Choroid plexus epithelial cell (primary cell): Measurements from ENCODE around the gene ADORA1.

ENCODE experiments used
- DNase-seq: peaks from one replicate; pipeline ENCODE4 v3.0.0-alpha.2; 2010; ENCODE audit warnings: low read depth
- H3K4me3 ChIP-seq: 2 replicates; pipeline ENCODE4 v1.5.1; 2011; ENCODE audit warnings: low read depth, mild to moderate bottlenecking, control low read depth, low read length, moderate library complexity
- TF ChIP-seq, protein P1 (sequence below): conservative IDR thresholded peaks from 2 replicates; pipeline ENCODE4 v1.5.1; 2011; ENCODE audit warnings: low read depth, mild to moderate bottlenecking, control low read depth, inconsistent platforms, low read length, moderate library complexity

Gene ADORA1

DNA sequence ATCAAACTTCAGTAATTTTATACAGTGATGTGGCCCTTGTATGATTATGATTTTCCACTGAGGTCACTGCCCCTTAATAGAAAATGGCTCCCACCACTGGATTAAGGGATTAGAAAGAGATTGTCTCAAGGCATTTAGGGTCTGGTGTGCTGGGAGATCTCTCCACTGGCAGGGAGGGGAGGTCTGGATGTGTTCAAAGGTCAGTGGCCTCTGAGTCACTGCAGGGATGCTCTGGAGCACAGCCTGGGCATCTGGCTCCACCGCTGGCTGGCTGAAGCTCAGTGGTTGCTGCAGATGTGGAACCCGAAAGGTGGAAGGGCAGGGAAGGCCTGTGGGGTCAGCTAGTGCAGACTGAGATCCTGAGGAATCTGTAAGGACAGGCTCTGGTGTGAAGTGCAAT, 77.2 kb downstream of the ADORA1 start:
- TF ChIP-seq, protein P1, sequence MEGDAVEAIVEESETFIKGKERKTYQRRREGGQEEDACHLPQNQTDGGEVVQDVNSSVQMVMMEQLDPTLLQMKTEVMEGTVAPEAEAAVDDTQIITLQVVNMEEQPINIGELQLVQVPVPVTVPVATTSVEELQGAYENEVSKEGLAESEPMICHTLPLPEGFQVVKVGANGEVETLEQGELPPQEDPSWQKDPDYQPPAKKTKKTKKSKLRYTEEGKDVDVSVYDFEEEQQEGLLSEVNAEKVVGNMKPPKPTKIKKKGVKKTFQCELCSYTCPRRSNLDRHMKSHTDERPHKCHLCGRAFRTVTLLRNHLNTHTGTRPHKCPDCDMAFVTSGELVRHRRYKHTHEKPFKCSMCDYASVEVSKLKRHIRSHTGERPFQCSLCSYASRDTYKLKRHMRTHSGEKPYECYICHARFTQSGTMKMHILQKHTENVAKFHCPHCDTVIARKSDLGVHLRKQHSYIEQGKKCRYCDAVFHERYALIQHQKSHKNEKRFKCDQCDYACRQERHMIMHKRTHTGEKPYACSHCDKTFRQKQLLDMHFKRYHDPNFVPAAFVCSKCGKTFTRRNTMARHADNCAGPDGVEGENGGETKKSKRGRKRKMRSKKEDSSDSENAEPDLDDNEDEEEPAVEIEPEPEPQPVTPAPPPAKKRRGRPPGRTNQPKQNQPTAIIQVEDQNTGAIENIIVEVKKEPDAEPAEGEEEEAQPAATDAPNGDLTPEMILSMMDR = no peak
- H3K4me3 ChIP-seq = no peak overlapping the region
- DNase-seq = no peak

DNA sequence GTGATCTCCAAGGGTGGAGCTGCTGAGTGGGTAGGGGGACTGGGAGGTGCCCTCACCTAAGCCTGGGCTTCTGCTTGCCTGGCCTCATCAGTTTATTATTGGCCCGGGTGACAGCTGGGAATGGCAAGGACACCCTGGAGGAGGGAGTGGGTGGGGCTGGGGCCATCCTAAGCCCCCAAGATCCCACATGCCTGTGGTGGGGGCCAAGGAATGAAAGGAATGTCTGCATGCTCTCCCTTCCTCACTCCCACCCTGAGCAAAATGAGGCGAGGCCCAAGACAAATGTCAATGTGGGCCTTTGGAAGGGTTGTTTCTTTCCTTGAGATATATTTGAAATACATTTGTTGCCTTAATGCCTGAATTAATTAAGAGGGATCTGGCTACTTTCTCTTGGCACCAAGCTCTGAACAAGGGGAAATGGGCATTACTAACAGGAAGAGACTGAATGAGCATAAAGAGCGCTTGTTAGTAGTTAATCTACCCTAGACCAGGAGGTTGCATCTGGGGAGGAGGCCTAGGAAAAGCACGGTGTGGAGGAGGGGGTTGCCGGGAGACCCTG, 78.7 kb downstream of the ADORA1 start:
- TF ChIP-seq, protein P1 = no peak
- no peak for DNase-seq
- H3K4me3 ChIP-seq = no peak overlapping the region

DNA sequence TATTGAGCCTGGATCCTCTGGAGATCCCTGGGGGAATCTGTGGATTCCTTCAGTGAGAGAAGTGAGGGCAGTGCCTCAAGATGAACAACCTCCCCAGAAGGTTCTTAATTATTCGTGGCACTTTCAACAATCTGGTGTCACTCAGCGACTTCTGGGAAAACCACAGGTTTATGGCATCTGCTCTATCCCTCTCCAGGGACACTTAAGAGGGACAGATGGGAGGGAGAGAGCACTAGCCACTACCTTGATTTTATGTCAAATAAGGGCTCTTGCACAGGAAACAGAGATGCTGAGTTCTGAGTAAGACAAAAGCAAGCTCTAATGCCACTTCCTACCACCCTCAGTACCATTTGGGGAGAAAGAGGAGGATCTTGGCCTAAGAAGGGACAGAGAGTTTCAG, 80.2 kb downstream of the ADORA1 start:
- no peak overlapping the region for H3K4me3 ChIP-seq
- DNase-seq = no peak
- TF ChIP-seq, protein P1 = no peak

DNA sequence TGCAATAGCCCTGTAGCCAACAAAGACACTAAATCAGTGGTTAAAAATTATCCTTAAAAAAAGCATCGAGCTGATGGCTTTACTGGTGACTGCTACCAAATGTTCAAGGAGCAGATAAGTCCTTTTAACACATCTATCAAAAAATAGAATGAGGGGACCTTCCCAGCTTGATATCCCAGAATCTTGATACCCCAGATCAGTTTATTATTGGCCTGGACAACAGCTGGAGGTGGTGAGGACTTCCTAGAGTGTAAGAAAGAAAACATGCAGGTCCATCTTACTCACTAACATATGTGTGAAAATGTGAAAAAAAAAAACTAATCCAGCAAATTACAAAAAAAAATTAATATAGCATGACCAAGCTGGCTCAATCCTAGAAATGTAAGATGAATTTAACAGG, 80.7 kb downstream of the ADORA1 start:
- TF ChIP-seq, protein P1 = no peak
- no peak for DNase-seq
- H3K4me3 ChIP-seq = no peak overlapping the region

DNA sequence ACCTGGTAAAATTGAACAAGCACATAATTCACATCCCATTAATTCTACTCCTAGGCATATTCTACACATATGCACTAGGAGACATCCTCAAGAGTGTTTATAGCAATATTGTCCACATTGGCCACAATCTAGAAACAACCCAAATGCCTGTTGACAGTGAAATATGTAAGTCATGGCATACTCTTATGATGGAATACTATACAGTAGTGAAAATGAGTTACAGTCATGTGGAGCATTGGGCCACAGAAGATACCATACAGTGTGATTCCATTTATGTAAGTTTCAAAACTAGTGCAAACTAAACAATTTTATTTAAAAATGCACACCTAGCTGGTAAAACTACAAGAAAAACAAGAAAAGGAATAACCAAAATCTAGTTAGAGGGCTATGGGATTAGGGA, 82.8 kb downstream of the ADORA1 start:
- TF ChIP-seq, protein P1 = no peak
- DNase-seq = no peak
- H3K4me3 ChIP-seq = no peak overlapping the region

DNA sequence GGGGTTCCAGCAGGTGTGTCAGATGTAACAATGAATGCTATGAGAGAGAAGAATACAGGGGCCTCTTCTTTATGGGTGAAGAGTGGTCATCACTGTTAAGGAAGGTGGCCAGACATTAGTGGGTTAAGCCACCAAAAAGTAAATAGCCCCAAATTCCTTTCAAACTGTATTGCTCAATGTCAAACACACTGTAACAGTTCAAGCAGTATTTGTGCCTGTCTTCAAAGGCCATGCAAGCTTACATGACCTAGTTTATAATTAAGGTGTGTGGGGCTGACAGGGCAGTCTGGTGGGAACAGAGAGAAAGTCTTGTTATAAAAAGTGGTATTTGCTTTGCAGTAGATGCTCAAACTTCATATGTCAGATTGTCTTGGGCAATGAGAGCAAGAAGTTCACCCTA, 83.5 kb downstream of the ADORA1 start:
- no peak for DNase-seq
- TF ChIP-seq, protein P1 = no peak
- no peak overlapping the region for H3K4me3 ChIP-seq

DNA sequence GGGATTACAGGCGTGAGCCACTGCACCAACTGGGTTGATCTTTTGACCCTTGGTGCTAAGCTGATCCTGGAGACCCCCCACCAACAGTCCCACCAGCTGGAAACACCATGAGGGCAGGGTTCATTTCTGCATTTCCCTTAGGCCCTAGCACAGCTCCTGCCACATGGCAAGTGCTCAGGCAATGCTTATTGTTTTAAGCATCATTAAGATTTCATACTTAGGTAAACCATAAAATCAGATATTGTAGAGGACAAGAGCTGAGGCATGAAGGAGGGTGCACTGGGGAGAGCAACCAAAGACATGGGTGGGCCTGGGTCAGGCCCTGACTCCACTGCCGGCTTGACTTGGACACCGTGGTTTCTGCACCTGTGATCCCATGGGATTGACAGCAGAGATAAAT, 84.3 kb downstream of the ADORA1 start:
- no peak for DNase-seq
- TF ChIP-seq, protein P1 = no peak
- no peak overlapping the region for H3K4me3 ChIP-seq
